ENCODE measurements around the gene UBTF. TPM values are rescaled to one million over a fixed set of nuclear protein-coding genes. Genes with fewer than 3 reads are reported as not detected.

The UBTF gene
- total and polyA plus RNA-seq, 9 of the 15 experiments (the other 6 are each of a cell fraction or from before 2014, with no cell fraction given), result 1.2 to 113 (median 83.6) TPM

DNA sequence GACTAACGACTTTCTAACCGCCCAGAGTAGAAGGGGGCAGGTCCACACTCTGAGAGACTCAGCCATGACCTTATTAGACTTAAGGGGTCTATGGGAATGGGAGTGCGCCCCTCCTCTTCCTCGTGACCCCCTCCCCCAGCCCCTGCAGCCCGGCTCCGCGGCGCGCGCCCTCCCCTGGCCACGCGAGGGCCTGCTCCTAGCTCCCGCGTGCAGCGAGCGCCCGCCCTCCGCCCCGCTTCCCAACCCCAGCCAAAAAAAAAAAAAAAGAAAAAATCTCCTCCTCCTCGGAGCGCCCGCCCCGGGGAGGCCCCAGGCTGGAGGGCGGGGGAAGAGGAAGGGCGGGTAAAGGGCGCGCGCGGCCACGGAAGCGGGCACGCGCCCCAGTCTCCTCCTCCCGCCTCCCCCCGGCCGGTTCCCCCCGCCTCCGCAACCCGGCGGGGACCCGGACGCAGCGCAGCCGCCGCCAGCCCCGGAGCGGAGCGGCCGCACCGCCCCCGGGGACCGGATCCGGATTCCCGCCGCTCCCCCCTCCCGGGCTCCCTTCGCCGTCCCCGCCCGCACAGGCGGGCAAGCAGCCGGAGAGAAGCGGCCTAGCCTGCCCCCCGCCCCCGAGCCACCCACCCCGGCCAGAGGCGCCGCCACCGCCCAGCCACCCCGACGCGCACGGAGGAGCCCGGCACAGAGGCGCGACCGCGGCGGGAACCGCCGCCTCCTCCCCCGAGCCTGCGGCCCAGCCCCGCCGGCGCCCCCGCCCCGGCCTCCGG lies 949 bp downstream of the UBTF start (continued):
- TF ChIP-seq HNRNPLL (IDR thresholded peaks at IDR 0.05; ENCODE audit: low read depth, low read length, poor library complexity, severe bottlenecking) (peak; percentile 1), CGGBP1 (CRISPR knock-in tag; IDR thresholded peaks at IDR 0.05) (no peak), HNRNPL (IDR thresholded peaks at IDR 0.05; ENCODE audit: low read depth, low read length) (no peak), BHLHE40 (IDR thresholded peaks at IDR 0.05; ENCODE audit: low read length) (no peak; the same call in 1 of the 2 replicates), GMEB1 (CRISPR knock-in tag; IDR thresholded peaks at IDR 0.05) (no peak), FOSL1 (tag; conservative IDR thresholded peaks at IDR 0.05) (0 out of 2 replicates have a peak, but pooled peaks have one; percentile 24), THRAP3 (IDR thresholded peaks at IDR 0.05; ENCODE audit: borderline replicate concordance) (no peak), LEF1 (IDR thresholded peaks at IDR 0.05) (no peak), MIER1 (IDR thresholded peaks at IDR 0.05; ENCODE audit: low read depth) (no peak), FOXJ3 (CRISPR knock-in tag; IDR thresholded peaks at IDR 0.05) (no peak), ZFP1 (CRISPR knock-in tag; IDR thresholded peaks at IDR 0.05) (no peak), ZNF511 (CRISPR knock-in tag; IDR thresholded peaks at IDR 0.05) (no peak), TBP (optimal IDR thresholded peaks at IDR 0.05; ENCODE audit: low read depth, low read length) (peak; percentile 16), PCBP1 (IDR thresholded peaks at IDR 0.05; ENCODE audit: low read depth, low read length, poor library complexity, severe bottlenecking) (peak; percentile 74), ZBTB7A (IDR thresholded peaks at IDR 0.05; ENCODE audit: borderline replicate concordance, control insufficient read depth, low read depth, low read length) (peak; percentile 96), NR4A1 (CRISPR knock-in tag; IDR thresholded peaks at IDR 0.05) (no peak), NR4A1 (tag; IDR thresholded peaks at IDR 0.05) (no peak), HCFC1 (IDR thresholded peaks at IDR 0.05; ENCODE audit: low read depth, low read length) (no peak), IFI16 (CRISPR knock-in tag; IDR thresholded peaks at IDR 0.05) (no peak), RBM15 (IDR thresholded peaks at IDR 0.05; ENCODE audit: insufficient read depth, low read length) (no peak)
- TF ChIP-seq, protein P1, sequence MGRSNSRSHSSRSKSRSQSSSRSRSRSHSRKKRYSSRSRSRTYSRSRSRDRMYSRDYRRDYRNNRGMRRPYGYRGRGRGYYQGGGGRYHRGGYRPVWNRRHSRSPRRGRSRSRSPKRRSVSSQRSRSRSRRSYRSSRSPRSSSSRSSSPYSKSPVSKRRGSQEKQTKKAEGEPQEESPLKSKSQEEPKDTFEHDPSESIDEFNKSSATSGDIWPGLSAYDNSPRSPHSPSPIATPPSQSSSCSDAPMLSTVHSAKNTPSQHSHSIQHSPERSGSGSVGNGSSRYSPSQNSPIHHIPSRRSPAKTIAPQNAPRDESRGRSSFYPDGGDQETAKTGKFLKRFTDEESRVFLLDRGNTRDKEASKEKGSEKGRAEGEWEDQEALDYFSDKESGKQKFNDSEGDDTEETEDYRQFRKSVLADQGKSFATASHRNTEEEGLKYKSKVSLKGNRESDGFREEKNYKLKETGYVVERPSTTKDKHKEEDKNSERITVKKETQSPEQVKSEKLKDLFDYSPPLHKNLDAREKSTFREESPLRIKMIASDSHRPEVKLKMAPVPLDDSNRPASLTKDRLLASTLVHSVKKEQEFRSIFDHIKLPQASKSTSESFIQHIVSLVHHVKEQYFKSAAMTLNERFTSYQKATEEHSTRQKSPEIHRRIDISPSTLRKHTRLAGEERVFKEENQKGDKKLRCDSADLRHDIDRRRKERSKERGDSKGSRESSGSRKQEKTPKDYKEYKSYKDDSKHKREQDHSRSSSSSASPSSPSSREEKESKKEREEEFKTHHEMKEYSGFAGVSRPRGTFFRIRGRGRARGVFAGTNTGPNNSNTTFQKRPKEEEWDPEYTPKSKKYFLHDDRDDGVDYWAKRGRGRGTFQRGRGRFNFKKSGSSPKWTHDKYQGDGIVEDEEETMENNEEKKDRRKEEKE (IDR thresholded peaks at IDR 0.05; ENCODE audit: borderline replicate concordance in 1 of 2, control insufficient read depth in 1 of 2, low read depth in 2 of 2, low read length in 1 of 2), result no peak
- TF ChIP-seq, protein P2, sequence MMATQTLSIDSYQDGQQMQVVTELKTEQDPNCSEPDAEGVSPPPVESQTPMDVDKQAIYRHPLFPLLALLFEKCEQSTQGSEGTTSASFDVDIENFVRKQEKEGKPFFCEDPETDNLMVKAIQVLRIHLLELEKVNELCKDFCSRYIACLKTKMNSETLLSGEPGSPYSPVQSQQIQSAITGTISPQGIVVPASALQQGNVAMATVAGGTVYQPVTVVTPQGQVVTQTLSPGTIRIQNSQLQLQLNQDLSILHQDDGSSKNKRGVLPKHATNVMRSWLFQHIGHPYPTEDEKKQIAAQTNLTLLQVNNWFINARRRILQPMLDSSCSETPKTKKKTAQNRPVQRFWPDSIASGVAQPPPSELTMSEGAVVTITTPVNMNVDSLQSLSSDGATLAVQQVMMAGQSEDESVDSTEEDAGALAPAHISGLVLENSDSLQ (IDR thresholded peaks at IDR 0.05), result no peak

All from K562 (cell line).